ENCODE data around the gene ENSA.
"Not testable (repeated sequence)": the region's sequence is repeated elsewhere in the genome, so short reads cannot be mapped to it uniquely, and the experiment has no call there.

ENSA gene

DNA sequence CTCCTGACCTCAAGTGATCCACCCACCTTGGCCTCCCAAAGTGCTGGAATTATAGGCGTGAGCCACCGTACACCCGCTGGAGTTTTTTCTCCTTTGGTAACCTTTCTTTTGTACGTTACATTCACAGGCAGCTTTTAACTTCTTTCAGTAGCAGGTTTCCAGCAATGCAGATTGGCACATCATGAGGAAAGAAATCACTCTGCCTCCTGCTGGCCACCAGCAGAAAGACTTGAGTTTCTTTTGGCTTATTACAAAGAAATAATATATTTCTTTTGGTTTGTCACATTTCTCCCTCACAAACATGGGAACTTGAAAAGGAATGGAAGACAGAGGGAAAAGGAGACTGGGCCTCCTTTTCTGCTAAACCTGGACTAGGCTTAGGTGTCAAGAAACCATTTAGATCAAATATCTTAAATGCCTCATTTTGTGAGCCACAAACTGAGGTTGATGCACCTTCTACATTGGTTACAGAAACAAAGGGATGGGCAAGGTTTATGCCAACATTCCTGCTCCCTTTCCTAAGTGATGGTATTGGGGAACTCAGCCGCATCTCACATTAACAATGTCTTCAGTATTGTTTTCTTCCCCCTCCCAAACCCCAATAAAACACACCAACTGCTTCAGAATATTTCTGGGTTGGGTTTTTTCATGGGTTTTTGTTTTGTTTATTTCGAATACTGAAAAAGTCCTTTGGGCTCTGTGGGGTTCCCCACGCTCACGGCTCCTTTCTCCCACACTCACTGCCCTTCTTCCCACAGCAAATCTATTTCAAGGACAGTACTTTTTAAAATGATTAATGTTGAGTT is 7.7 kb downstream of the ENSA start:
- peak; percentile 67 for DNase-seq (ENCODE audit: low spot score)

DNA sequence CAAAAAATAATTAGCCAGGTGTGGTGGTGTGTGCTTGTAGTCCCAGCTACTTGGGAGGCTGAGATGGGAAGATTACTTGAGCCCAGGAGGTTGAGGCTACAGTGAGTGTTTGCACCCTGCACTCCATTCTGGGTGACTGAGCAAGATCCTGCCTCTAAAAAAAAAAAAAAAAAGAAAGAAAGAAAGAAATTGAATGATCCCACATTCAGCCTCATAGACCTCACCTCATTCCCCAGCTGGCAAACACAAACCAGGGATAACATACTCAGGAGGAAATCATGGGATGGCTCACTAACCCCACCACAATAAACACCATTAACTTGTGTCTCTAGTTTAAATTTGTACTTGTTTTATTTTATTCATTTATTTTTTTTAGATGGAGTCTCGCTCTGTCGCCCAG is 8.5 kb downstream of the ENSA start:
- no peak for DNase-seq (ENCODE audit: low spot score)

DNA sequence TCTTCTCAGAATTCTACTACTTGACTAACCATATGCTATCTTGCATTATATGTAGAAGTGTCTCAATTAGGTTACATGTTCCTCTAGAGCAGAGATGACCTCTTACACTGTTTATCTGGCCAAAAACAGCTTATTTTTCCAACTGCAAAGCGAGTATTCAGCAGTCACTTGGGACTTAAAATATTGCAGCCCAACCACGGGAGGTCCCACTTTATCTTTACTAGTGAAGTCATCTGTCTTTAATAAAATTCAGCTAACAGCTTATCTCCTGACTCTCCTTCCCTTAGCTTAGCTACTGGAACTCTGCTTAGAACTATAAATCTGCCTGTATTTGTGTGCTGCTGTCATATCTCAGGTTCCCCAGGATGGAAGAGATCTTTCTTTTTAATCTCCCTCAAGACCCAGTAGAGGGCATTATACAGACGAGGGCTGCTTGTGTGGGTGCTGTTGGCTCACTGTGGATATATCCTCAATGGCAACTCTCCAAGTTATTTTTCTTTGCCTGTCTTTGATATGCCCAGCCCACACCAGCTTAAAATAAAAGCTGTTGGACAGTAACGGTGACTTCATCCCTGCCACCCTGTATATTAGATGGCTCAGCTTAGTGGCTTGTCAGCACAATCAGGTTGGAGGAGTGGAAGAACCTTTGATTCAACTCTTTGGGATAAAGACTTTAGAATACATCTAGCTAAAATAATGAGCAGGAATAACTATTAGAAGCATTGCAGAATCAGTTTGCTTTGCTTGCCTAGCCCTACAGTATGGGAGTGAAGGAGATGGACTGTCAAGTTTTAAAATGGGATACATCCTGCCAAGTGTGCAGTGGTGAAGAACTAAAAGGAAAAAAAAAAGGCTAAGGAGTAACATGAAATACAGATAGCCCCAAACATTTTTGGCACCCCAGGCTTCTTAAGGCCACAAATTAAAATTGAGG is 9.6 kb downstream of the ENSA start:
- peak; percentile 66 for DNase-seq (ENCODE audit: low spot score)

DNA sequence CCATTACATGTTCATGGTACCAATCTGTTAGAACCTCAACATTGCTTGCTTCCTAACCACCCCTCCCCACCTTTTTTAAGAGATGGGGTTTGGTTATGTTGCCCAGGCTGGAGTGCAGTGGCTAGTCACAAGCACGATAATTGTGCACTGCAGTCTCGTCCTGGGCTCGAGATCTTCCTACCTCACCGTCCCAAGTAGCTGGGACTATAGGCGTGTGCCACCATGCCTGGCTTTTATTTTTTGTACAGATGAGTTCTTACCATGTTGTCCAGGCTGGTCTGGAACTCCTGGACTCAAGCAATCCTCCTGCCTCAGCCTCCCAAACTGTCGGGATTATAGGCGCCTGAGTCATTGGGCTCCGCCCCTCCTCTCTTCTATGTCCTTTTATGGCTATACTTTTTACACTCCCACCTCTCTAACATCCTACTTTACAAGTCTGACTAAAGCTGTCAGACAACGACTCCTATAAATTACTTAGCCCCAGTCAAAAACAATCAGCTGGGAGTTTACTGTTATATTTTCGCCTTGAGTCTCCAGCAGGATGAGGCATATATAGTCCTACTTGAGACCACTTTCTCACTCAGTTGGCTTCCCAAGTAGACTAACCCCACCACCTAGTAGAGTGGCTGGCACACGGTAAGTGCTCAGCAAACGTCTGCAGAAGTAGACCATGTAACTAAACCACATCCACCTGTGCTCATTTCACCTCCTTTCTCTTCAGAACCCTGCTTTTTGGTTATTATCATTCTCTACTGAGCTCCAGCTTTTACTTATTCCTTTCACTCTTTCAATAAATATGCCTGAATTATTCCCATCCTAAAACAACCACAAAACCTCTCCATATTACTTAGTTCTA is 13.8 kb downstream of the ENSA start:
- DNase-seq (ENCODE audit: low spot score): no peak

DNA sequence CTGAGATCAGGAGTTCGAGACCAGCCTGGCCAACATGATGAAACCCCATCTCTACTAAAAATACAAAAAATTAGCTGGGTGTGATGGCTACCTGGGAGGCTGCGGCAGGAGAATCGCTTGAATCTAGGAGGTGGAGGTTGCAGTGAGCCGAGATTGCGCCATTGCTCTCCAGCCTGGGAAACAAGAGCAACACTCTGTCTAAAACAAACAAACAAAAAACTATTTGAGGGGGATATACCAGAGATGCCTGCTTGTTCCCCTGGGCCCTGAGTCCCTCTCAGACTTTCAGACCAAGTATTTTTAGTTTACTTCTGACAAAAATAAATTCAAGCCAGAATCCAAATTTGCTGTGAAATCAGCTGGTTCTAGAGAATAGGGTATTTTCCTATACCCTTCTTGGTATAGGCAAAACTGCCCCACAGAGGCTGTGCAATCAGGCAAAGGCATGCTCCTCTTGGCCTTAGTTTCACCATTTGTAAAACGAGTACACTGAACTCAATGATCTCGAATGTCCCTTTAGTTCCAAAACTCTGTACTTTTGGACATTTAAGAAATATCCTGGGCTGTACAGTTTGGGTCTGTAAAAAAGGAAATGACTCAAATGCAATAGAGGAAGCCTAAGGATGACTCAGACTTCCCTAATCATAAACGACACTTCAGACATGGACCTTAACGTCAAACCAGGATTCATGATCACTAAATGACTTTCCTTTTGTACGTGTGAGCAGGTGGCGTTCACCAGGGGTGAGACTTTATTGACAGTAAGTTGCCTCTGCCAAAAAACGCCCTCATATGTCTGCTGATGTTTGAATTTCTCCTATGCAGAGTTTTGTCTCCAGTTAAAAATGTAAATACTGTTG is 16.1 kb downstream of the ENSA start:
- peak; percentile 62 for DNase-seq (ENCODE audit: low spot score)

DNA sequence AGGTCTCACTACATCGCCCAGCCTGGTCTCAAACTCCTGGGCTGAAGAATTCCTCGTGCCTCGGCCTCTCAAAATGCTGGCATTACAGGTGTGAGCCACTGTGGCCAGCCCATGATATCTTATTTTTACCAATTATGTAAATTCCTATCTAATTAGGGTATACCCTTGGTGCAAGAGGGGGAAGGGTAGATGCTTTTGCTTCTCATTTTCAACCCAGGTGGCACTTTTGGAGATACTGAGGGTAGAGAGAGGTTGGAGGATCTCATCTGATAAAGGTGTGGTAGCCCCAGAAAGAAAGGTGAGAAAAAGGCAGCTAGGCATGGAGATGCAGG is 17.4 kb downstream of the ENSA start:
- no peak for DNase-seq (ENCODE audit: low spot score)

DNA sequence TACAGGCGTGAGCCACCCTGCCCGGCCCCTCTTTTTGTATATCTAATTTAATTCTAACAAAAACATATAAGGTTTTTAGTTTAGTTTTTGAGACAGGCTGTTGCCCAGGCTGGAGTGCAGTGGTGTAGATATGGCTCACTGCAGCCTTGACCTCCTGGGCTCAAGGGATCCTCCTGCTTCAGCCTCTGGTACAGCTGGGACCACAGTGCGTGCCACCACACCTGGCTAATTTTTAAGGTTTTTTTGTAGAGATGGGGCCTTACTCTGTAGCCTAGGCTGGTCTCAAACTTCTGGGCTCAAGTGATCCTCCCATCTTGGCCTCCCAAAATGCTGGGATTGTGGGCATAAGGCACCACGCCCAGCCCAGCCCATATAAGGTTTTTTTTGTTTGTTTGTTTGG is 18.8 kb downstream of the ENSA start:
- DNase-seq (ENCODE audit: low spot score): no peak

DNA sequence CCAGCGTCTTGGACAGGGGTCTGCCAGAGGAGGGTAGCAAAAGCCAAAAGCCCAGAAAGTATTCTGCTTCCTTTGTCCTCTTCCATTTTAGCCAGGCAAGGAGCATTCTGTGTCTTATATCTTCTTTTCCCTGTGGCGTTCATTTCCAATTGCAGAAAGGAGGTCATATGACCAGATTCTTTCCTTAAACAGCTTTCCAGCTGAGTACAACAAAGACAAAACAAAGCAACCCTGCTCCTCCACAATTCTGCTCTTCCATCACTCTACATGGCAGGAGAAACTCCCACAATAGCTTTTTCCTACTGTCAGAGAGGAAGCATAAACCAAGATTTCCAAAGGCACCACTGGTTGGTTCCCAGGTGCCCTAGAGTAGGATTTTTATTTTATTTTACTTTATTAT is 19.7 kb downstream of the ENSA start:
- no peak for DNase-seq (ENCODE audit: low spot score)

DNA sequence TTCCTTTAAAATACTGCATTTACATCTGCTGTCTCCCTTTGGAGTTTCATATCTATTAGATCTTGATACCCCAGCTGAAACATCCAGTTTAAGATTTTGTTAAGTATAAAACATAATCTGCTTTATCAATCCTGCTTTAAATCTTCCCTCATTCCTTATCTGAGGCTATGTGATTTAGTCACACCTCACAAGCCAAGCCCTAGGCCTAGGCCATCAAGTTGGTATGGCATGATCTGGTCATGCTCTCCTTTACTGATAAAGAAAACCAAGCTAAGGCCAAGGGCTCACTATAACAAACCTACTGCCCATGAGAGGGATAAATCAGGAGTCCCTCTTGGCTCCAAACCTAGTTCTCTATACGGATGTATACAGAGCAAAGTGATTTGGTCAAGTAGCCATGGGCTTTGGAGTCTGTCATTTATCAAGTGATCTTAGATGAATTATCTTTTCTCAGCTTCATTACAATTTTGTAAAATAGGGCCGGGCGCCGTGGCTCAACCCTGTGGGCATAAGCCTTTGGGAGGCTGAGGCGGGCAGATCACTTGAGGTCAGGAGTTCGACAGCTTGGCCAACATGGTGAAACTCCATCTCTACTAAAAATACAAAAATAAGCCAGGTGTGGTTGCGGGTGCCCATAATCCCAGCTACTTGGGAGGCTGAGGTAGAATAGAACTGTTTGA is 22.8 kb downstream of the ENSA start:
- DNase-seq (ENCODE audit: low spot score): no peak

DNA sequence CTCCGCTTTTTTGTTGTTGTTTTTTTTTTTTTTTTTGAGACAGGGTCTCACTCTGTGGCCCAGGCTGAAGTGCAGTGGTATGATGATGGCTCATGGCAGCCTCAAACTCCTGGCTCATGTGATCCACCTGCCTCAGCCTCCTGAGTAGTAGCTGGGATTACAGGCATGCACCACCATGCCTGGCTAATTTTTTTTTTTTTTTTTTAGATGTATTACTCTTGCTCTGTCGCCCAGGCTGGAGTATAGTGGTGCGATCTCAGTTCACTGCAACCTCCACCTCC is 24.0 kb downstream of the ENSA start:
- not testable (repeated sequence) for DNase-seq (ENCODE audit: low spot score)

DNA sequence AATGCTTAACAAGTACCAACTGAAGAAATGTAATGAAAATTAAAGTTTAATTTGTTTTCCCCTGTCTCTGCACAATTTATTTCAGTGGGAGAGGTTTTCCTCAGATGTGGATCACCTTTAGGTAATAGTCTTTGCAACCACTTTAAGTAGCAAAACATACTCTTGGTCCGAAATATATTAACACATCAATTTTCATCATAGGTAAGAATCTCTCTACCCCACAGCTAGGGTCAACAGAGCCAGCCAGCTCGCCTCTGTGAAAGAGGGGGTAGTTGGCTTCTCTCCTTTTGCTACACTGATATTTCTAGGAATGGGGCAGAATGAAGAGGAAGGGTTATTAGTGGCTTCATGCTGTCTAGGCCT is 25.2 kb downstream of the ENSA start:
- no peak for DNase-seq (ENCODE audit: low spot score)

DNA sequence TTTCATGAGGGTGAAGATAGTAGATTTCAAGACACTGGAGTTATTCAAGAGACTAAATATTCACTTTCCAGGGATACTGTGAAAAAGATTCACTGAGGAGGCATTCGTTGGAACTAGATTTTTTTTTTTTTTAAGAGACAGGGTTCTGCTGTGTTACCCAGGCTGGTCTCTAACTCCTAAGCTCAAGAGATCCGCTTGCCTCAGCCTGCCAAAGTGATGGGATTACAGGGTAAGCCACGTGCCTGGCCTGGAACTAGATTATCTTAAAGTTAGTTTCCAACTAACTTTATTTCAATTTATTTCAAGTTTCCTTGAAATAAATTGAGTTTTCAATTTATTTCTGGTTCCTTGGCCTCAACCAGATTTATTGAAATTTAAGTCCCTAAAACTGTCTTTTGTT is 25.7 kb downstream of the ENSA start:
- no peak for DNase-seq (ENCODE audit: low spot score)

DNA sequence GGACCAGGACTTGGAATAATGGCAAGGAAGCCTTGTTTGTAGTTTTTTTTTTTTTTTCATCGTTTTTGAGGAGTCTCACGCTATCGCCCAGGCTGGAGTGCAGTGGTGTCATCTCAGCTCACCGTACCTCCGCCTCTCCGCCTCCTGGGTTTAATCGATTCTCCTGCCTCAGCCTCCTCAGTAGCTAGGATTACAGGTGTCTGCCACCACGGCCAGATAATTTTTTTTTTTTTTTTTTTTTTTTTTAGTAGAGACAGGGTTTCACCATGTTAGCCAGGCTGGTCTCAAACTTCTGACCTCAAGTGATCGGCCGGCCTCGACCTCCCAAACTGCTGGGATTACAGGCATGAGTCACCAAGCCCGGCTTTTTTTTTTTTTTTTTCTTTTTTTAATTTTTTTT is 27.0 kb downstream of the ENSA start:
- not testable (repeated sequence) for DNase-seq (ENCODE audit: low spot score)

DNA sequence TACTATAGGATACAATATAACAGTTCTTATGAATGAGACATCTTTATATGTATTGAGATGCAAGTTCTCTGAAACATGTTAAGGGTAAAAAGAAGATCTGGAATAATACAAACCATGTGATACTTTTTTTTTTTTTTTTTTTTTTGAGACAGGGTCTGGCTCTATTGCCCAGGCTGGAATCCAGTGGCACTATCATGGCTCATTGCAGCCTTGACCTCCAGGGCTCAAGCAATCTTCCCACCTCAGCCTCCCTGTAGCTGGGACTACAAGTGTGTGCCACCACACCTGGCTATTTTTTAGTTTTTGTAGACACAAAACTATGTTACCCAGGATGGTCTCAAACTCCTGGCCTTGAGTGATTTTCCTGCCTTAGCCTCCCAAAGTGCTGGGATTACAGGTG is 27.9 kb downstream of the ENSA start:
- no peak for DNase-seq (ENCODE audit: low spot score)

DNA sequence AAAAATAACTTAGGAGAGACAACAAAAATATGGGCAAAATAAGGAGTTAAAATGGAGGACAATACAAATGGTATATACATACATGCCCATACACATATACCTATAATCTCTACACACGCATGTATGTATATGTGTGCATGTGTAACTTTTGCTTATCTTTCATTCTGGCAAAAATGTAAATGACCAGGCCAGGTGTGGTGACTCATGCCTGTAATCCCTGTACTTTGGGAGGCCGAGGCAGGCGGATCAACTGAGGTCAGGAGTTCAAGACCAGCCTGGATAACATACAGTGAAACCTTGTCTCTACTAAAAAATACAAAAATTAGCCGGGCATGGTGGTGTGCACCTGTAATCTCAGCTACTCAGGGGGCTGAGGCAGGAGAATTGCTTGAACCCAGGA is 31.1 kb downstream of the ENSA start:
- DNase-seq (ENCODE audit: low spot score): not testable (repeated sequence)

DNA sequence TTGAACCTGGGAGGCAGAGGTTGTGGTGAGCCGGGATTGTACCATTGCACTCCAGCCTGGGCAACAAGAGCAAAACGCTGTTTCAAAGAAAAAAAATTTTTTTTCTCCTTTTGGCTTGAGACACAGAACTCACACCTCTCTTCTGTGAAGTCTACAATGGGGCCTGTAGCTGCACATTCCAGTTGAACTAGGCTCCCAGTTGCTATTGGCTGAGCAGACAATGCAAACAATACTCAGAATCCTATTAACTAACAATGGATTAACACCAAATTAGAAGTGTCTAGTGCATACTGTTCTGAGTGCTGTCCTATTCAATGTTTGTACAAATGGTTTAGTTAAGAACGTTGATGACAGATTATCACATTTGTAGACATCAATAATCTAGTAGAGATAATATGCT is 32.4 kb downstream of the ENSA start:
- no peak for DNase-seq (ENCODE audit: low spot score)

DNA sequence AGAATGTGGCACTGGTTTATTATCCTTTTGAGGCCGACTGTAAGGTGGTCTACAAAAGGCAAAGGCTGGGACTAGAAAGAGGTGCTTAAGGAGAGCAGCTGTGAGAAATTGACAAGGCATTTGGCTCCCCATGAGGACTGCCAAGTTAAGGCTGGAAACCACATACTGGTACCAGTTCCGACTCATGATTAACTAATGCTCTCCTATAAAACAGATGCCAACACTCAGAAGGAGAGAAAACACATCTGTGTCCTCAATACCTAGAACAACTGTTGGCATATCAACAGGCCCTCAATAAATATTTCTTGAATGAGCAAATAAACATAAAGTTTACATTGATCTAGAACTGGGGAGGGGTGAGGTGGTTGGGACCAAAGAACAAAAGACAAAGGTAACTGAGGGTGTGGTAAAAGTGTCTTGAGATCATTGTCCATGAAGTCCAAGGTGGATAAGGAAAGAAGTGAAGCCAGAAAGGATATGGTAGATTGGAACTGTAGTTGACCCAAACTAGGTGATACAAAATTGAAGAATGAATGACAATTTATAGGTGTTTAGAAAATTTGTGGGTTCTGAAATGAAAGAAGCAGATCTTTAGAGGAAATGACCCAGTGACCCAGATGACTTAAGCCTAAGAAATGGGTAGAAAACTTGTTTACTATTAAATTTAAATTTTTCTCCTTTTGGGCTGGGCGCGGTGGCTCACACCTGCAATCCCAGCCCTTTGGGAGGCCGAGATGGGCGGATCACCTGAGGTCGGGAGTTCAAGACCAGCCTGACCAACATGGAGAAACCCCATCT is 33.1 kb downstream of the ENSA start:
- DNase-seq (ENCODE audit: low spot score): no peak

DNA sequence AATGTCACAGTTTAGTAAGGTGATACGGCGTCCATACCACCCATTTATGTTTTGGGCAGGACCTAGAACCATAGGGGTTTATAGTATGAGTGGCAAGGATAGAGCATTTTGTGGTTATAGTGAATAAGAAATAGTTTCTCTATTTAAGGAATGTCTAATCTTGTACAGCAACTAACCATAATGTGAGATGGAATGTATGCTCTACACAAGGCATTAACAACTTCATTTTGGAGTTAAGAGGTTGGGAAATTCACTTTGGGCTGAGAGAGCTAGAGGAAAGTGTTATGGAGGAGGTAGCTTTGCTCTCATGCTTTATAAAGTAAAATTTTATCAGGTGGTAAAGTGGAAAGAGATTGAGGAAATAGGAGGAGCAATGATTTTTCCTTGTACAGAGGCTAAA is 47.0 kb downstream of the ENSA start:
- DNase-seq (ENCODE audit: low spot score): no peak

DNA sequence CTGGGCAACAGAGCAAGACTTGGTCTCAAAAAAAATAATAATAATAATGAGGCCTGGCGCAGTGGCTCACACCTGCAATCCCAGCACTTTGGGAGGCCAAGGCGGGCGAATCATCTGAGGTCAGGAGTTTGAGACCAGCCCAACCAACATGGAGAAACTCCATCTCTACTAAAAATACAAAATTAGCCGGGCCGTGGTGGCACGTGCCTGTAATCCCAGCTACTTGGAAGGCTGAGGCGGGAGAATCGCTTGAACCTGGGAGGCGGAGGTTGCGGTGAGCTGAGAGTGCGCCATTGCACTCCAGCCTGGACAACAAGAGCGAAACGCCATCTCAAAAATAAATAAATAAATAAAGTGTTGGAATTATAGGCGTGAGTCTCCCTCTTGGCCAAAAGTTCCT is 47.5 kb downstream of the ENSA start:
- DNase-seq (ENCODE audit: low spot score): not testable (repeated sequence)

DNA sequence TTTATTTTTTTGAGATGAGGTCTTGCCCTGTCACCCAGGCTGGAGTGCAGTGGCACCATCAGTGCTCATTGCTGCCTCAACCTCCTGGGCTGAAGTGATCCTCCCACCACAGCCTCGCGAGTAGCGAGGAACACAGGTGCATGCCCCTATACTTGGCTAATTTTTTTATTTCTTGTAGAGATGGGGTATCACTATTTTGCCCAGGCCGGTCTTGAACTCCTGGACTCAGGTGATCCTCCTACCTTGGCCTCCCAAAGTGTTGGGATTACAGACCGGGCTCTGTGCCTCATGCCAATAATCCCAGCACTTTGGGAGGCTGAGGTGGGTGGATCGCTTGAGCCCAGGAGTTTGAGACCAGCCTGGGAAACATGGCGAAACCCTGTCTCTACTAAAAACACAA is 48.0 kb downstream of the ENSA start:
- not testable (repeated sequence) for DNase-seq (ENCODE audit: low spot score)
